GM12878 (cell line): ENCODE data around the gene PRR4.

Experiments used
- CBX3 ChIP-seq: fragments of 200-600 bp; sonication (generic); IDR thresholded peaks from 2 replicates; pipeline ENCODE4 v1.6.1; 2016; ENCODE audit warnings: low read depth, borderline replicate concordance
- CTCF ChIP-seq, 3 experiments: IDR thresholded peaks in 2 of 3; conservative IDR thresholded peaks in 1 of 3; 2 replicates each; pipeline ENCODE4 v1.5.1; 2011; ENCODE audit warnings: low read depth in 3 of 3, low read length in 3 of 3, mild to moderate bottlenecking in 3 of 3, control low read depth in 2 of 3, moderate library complexity in 2 of 3, inconsistent platforms in 1 of 3, mixed read lengths in 1 of 3; ENCODE audit not compliant: control insufficient read depth in 2 of 3, insufficient read depth in 1 of 3; ENCODE audit errors: extremely low read depth in 1 of 3
- EZH2 ChIP-seq: IDR thresholded peaks from 2 replicates; pipeline ENCODE4 v1.6.1; 2012; ENCODE audit warnings: low read depth, mild to moderate bottlenecking, control low read depth, inconsistent platforms, low read length, borderline replicate concordance; ENCODE audit not compliant: control insufficient read depth
- MTA3 ChIP-seq: IDR thresholded peaks from 2 replicates; pipeline ENCODE4 v1.6.1; 2012; ENCODE audit warnings: low read length, inconsistent platforms, borderline replicate concordance
- NR2C2 ChIP-seq: IDR thresholded peaks from 2 replicates; pipeline ENCODE4 v1.6.1; 2011; ENCODE audit warnings: borderline replicate concordance, low read depth; ENCODE audit not compliant: control insufficient read depth, insufficient read length
- POLR2AphosphoS5 ChIP-seq: IDR thresholded peaks from 2 replicates; pipeline ENCODE4 v1.6.1; 2011; ENCODE audit warnings: mild to moderate bottlenecking, low read length, inconsistent platforms
- RUNX3 ChIP-seq: IDR thresholded peaks from 2 replicates; pipeline ENCODE4 v1.6.1; 2012; ENCODE audit warnings: low read length, inconsistent platforms
- SMAD1 ChIP-seq: fragments of 450-650 bp; IDR thresholded peaks from 2 replicates; pipeline ENCODE4 v1.6.1; 2018; ENCODE audit warnings: mild to moderate bottlenecking, low read depth; ENCODE audit not compliant: partially characterized antibody
- TF ChIP-seq, protein P1 (sequence below): fragments of 450-650 bp; IDR thresholded peaks from 2 replicates; pipeline ENCODE4 v1.6.1; 2017; ENCODE audit warnings: mild to moderate bottlenecking, low read depth, inconsistent platforms; ENCODE audit not compliant: poor library complexity, severe bottlenecking

- TF ChIP-seq EZH2, result no peak
- no peak for TF ChIP-seq RUNX3
- no peak for TF ChIP-seq POLR2AphosphoS5
- TF ChIP-seq, protein P1, sequence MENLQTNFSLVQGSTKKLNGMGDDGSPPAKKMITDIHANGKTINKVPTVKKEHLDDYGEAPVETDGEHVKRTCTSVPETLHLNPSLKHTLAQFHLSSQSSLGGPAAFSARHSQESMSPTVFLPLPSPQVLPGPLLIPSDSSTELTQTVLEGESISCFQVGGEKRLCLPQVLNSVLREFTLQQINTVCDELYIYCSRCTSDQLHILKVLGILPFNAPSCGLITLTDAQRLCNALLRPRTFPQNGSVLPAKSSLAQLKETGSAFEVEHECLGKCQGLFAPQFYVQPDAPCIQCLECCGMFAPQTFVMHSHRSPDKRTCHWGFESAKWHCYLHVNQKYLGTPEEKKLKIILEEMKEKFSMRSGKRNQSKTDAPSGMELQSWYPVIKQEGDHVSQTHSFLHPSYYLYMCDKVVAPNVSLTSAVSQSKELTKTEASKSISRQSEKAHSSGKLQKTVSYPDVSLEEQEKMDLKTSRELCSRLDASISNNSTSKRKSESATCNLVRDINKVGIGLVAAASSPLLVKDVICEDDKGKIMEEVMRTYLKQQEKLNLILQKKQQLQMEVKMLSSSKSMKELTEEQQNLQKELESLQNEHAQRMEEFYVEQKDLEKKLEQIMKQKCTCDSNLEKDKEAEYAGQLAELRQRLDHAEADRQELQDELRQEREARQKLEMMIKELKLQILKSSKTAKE, result no peak
- no peak for TF ChIP-seq MTA3
- no peak for TF ChIP-seq CTCF (IDR thresholded peaks at IDR 0.05 in 2 of 3, conservative IDR thresholded peaks at IDR 0.05 in 1 of 3; ENCODE audit: control insufficient read depth in 2 of 3, extremely low read depth in 1 of 3, insufficient read depth in 1 of 3, low read depth in 3 of 3, low read length in 3 of 3)
- no peak for TF ChIP-seq NR2C2
- no peak for TF ChIP-seq CBX3
- TF ChIP-seq SMAD1, result no peak
Observed at GRCh38 chr12:10802587-10802986, 46.7 kb downstream of the PRR4 start, which contains the start of gene TAS2R7.
